GM21825 (cell line): ENCODE data around the gene ZMYM5.
"Not testable (repeated sequence)": the region's sequence is repeated elsewhere in the genome, so short reads cannot be mapped to it uniquely, and the experiment has no call there.

ENCODE experiments used
- ATAC-seq: cut with Tn5 transposase; IDR thresholded peaks from one replicate; pipeline ENCODE4 v1.9.1; 2021; ENCODE audit warnings: mild to moderate bottlenecking, moderate library complexity; ENCODE audit not compliant: unreplicated experiment

Gene ZMYM5

GRCh38 chr13:19822673-19823072 is 40.8 kb downstream of the ZMYM5 start:
- ATAC-seq = no peak

- ATAC-seq = no peak
Observed at GRCh38 chr13:19818223-19818842, 45.1 kb downstream of the ZMYM5 start.

- ATAC-seq = no peak
Observed at GRCh38 chr13:19817510-19818158, 45.8 kb downstream of the ZMYM5 start.

GRCh38 chr13:19817106-19817505 is 46.3 kb downstream of the ZMYM5 start:
- no peak for ATAC-seq

- not testable (repeated sequence) for ATAC-seq
Observed at GRCh38 chr13:19815842-19816241, 47.6 kb downstream of the ZMYM5 start.

GRCh38 chr13:19810996-19811881 is 52.2 kb downstream of the ZMYM5 start:
- no peak for ATAC-seq

- ATAC-seq = no peak
Observed at GRCh38 chr13:19810151-19810550, 53.3 kb downstream of the ZMYM5 start.

GRCh38 chr13:19805765-19806164 is 57.7 kb downstream of the ZMYM5 start:
- ATAC-seq = no peak

- no peak for ATAC-seq
Observed at GRCh38 chr13:19795956-19796355, 67.5 kb downstream of the ZMYM5 start.

- ATAC-seq = no peak
Observed at GRCh38 chr13:19794631-19795030, 68.8 kb downstream of the ZMYM5 start.

GRCh38 chr13:19791953-19792537 is 71.4 kb downstream of the ZMYM5 start:
- no peak for ATAC-seq

GRCh38 chr13:19782727-19783682 is 80.4 kb downstream of the ZMYM5 start, which contains the start of gene PSPC1:
TSS of gene PSPC1 (minus strand) at chr13:19782945. CDS start at chr13:19782757, 188 bp downstream.
- peak; percentile 90 for ATAC-seq

GRCh38 chr13:19782049-19782726 is 81.3 kb downstream of the ZMYM5 start:
- peak; percentile 45 for ATAC-seq

- ATAC-seq = no peak
Observed at GRCh38 chr13:19781526-19781925, 81.9 kb downstream of the ZMYM5 start.

GRCh38 chr13:19780753-19781418 is 82.6 kb downstream of the ZMYM5 start:
- ATAC-seq = not testable (repeated sequence)
